Smooth muscle cell (in vitro differentiated cells): ENCODE data around the gene PIP5KL1. TPM values are rescaled to one million over a fixed set of nuclear protein-coding genes. Genes with fewer than 3 reads are reported as not detected.

ENCODE experiments used
- DNase-seq: peaks from one replicate; lab custom pipeline; 2025; ENCODE audit not compliant: unreplicated experiment; lab: John Stamatoyannopoulos, UW
- H2AFZ ChIP-seq: fragments of 200-600 bp; sonication (generic); 2 replicates; pipeline ENCODE4 v1.6.0; 2016; ENCODE audit warnings: antibody characterized with exemption, low read depth, mild to moderate bottlenecking
- H3F3A ChIP-seq: fragments of 200-600 bp; sonication (generic); 2 replicates; pipeline ENCODE4 v1.6.0; 2017; ENCODE audit warnings: antibody characterized with exemption, low read depth
- H3K27ac ChIP-seq: fragments of 200-600 bp; sonication (generic); 2 replicates; pipeline ENCODE4 v1.5.1; 2016; ENCODE audit warnings: low read depth, mild to moderate bottlenecking
- H3K27me3 ChIP-seq: fragments of 200-600 bp; sonication (generic); 2 replicates; pipeline ENCODE4 v1.6.1; 2016; ENCODE audit warnings: low read depth, mild to moderate bottlenecking
- H3K36me3 ChIP-seq: fragments of 200-600 bp; sonication (generic); 2 replicates; pipeline ENCODE4 v1.5.1; 2016; ENCODE audit warnings: low read depth
- H3K4me1 ChIP-seq: fragments of 200-600 bp; sonication (generic); 2 replicates; pipeline ENCODE4 v1.5.1; 2016; ENCODE audit warnings: low read depth
- H3K4me2 ChIP-seq: fragments of 200-600 bp; sonication (generic); 2 replicates; pipeline ENCODE4 v1.6.0; 2016; ENCODE audit warnings: mild to moderate bottlenecking
- H3K4me3 ChIP-seq: fragments of 200-600 bp; sonication (generic); 2 replicates; pipeline ENCODE4 v1.5.1; 2016; ENCODE audit warnings: mild to moderate bottlenecking
- H3K79me2 ChIP-seq: fragments of 200-600 bp; sonication (generic); 2 replicates; pipeline ENCODE4 v1.6.0; 2016; ENCODE audit warnings: low read depth, mild to moderate bottlenecking
- H3K9ac ChIP-seq: fragments of 200-600 bp; sonication (generic); 2 replicates; pipeline ENCODE4 v1.6.0; 2016; ENCODE audit warnings: low read depth
- H3K9me3 ChIP-seq: fragments of 200-600 bp; sonication (generic); replicated peaks from 2 replicates; pipeline ENCODE4 v1.5.1; 2016; ENCODE audit warnings: low read depth
- H4K20me1 ChIP-seq: fragments of 200-600 bp; sonication (generic); 2 replicates; pipeline ENCODE4 v1.6.0; 2016; ENCODE audit warnings: low read depth
- WGBS: methylation state at CpG from one replicate; pipeline ENCODE4 v1.1.7; 2016; ENCODE audit warnings: low lambda C conversion rate; 5-methylcytosine and 5-hydroxymethylcytosine counted together
- polyA plus RNA-seq: library from polyadenylated mRNA; unstranded; fragments of >200 nt; fragmentation: Nextera tagmentation; extraction: Ambion mirVana; gene quantifications from 2 replicates; pipeline ENCODE4 v1.2.1, GENCODE V29; 2016
- total RNA-seq: library from RNA; depleted of rRNA; stranded (reverse); fragments of >200 nt; gene quantifications from 2 replicates; pipeline ENCODE4 v1.2.3, GENCODE V29; 2014
- TF ChIP-seq, protein P1 (sequence below): fragments of 200-600 bp; sonication (generic); IDR thresholded peaks from 2 replicates; pipeline ENCODE4 v1.5.1; 2017; ENCODE audit warnings: borderline replicate concordance, mild to moderate bottlenecking, antibody characterized with exemption; ENCODE audit not compliant: insufficient read depth, poor library complexity, severe bottlenecking

PIP5KL1 gene
- total and polyA plus RNA-seq, 2 experiments from 2014 or later: 1.1 to 2.7 TPM

DNA sequence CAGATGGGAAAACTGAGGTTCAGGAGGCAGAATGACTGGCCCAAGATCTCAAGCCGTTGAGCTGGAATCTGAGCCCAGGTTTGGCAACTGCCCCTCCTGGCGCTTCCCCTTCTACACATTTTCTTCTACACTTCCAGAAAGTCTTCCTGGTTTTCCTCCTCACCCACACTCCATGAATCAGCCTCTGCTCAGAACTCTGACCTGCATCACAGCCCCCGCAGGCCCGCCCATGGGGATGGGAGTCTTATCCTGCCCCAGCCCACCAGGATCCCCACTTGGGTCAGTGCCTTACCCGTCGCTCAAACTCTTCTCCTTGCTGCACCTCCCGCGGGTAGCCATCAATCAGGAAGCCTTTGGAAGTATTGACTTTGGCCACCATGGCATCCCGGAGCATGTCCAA lies 59.0 kb downstream of the PIP5KL1 start:
- no peaks in the 10 kb centered on the region for H4K20me1 ChIP-seq
- no peak overlapping the region for H3K9ac ChIP-seq
- H3K4me2 ChIP-seq: no peak overlapping the region
- TF ChIP-seq, protein P1, sequence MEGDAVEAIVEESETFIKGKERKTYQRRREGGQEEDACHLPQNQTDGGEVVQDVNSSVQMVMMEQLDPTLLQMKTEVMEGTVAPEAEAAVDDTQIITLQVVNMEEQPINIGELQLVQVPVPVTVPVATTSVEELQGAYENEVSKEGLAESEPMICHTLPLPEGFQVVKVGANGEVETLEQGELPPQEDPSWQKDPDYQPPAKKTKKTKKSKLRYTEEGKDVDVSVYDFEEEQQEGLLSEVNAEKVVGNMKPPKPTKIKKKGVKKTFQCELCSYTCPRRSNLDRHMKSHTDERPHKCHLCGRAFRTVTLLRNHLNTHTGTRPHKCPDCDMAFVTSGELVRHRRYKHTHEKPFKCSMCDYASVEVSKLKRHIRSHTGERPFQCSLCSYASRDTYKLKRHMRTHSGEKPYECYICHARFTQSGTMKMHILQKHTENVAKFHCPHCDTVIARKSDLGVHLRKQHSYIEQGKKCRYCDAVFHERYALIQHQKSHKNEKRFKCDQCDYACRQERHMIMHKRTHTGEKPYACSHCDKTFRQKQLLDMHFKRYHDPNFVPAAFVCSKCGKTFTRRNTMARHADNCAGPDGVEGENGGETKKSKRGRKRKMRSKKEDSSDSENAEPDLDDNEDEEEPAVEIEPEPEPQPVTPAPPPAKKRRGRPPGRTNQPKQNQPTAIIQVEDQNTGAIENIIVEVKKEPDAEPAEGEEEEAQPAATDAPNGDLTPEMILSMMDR: no peak
- no peaks in the 10 kb centered on the region for H3K9me3 ChIP-seq
- H3K79me2 ChIP-seq: no peaks in the 10 kb centered on the region
- H3K4me3 ChIP-seq: no peak overlapping the region
- H3K36me3 ChIP-seq: no peaks in the 10 kb centered on the region
- no peaks in the 10 kb centered on the region for H3F3A ChIP-seq
- H2AFZ ChIP-seq: no peak overlapping the region
- WGBS: 89% methylated on average over 9 of the region's 9 CpGs
- no peak overlapping the region for H3K27ac ChIP-seq
- no peaks in the 10 kb centered on the region for H3K4me1 ChIP-seq
- no peaks in the 10 kb centered on the region for H3K27me3 ChIP-seq
- DNase-seq: no peak

DNA sequence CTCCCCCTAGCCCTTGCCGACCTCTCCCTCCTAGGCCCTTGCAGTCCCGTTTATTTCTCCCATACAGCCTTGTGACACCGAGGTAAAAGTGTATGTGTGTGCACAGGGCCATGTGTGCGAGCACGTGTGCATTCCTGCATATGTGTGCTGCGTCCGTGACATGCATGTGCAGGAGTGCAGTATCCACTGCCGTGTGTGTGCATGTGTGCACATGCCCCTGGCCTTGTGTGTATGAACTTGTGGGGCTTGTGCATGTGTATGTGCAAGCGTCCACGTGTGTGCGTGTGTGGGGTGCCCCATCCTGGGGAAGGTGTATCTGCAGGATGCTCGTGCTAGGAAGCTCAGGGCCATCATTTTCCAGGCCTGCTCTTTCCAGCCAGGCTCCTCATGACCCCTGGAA lies 59.7 kb downstream of the PIP5KL1 start:
- WGBS: 93% methylated on average over 12 of the region's 12 CpGs
- no peaks in the 10 kb centered on the region for H3K9me3 ChIP-seq
- no peak overlapping the region for H3K4me3 ChIP-seq
- H4K20me1 ChIP-seq: no peaks in the 10 kb centered on the region
- H3K36me3 ChIP-seq: no peaks in the 10 kb centered on the region
- no peak overlapping the region for H3K9ac ChIP-seq
- no peak overlapping the region for H3K27ac ChIP-seq
- H3F3A ChIP-seq: no peaks in the 10 kb centered on the region
- H3K4me1 ChIP-seq: no peaks in the 10 kb centered on the region
- H3K4me2 ChIP-seq: no peak overlapping the region
- no peaks in the 10 kb centered on the region for H3K27me3 ChIP-seq
- no peak for DNase-seq
- H3K79me2 ChIP-seq: no peaks in the 10 kb centered on the region
- TF ChIP-seq, protein P1: no peak
- H2AFZ ChIP-seq: no peak overlapping the region

Other genes starting within 250 kb of the PIP5KL1 start
- not detected in 2 replicates for gene CFAP157, start 223.8 kb downstream of the PIP5KL1 start, total RNA-seq
- gene CFAP157, start 223.8 kb downstream of the PIP5KL1 start, polyA plus RNA-seq: 0.33 and 0.41 TPM in 2 replicates
- 5.6 and 11.9 TPM in 2 replicates for gene PTRH1, start 215.1 kb downstream of the PIP5KL1 start, total RNA-seq
- gene PTRH1, start 215.1 kb downstream of the PIP5KL1 start, polyA plus RNA-seq: 33.8 and 34.7 TPM in 2 replicates
- not detected in 2 replicates for gene TTC16, start 214.7 kb downstream of the PIP5KL1 start, total RNA-seq
- gene TTC16, start 214.7 kb downstream of the PIP5KL1 start, polyA plus RNA-seq: 0.22 TPM in 1 of 2 replicates, not detected in the other
- gene TOR2A, start 195.5 kb downstream of the PIP5KL1 start, total RNA-seq: 6.5 and 7.3 TPM in 2 replicates
- gene TOR2A, start 195.5 kb downstream of the PIP5KL1 start, polyA plus RNA-seq: 11.5 and 12.3 TPM in 2 replicates
- gene SH2D3C, start 152.1 kb downstream of the PIP5KL1 start, total RNA-seq: 1.5 TPM in 1 of 2 replicates, not detected in the other
- gene SH2D3C, start 152.1 kb downstream of the PIP5KL1 start, polyA plus RNA-seq: 0.54 and 0.83 TPM in 2 replicates
- gene CDK9, start 144.7 kb downstream of the PIP5KL1 start, total RNA-seq: 38.2 and 48.0 TPM in 2 replicates
- gene CDK9, start 144.7 kb downstream of the PIP5KL1 start, polyA plus RNA-seq: 61.4 and 68.6 TPM in 2 replicates
- gene FPGS, start 127.9 kb downstream of the PIP5KL1 start, total RNA-seq: 9.2 and 12.9 TPM in 2 replicates
- 26.2 and 34.9 TPM in 2 replicates for gene FPGS, start 127.9 kb downstream of the PIP5KL1 start, polyA plus RNA-seq
- 11.1 and 12.6 TPM in 2 replicates for gene ENG, start 76.1 kb downstream of the PIP5KL1 start, total RNA-seq
- gene ENG, start 76.1 kb downstream of the PIP5KL1 start, polyA plus RNA-seq: 42.4 and 54.1 TPM in 2 replicates
- 22.2 and 52.4 TPM in 2 replicates for gene AK1, start 53.1 kb downstream of the PIP5KL1 start, total RNA-seq
- gene AK1, start 53.1 kb downstream of the PIP5KL1 start, polyA plus RNA-seq: 97.8 and 115 TPM in 2 replicates
- gene ST6GALNAC6, start 31.2 kb downstream of the PIP5KL1 start, total RNA-seq: 34.3 and 36.4 TPM in 2 replicates
- gene ST6GALNAC6, start 31.2 kb downstream of the PIP5KL1 start, polyA plus RNA-seq: 48.8 and 65.8 TPM in 2 replicates
- 5.3 and 22.5 TPM in 2 replicates for gene ST6GALNAC4, start 13.7 kb downstream of the PIP5KL1 start, total RNA-seq
- 12.1 and 13.6 TPM in 2 replicates for gene ST6GALNAC4, start 13.7 kb downstream of the PIP5KL1 start, polyA plus RNA-seq
- gene DPM2, start 7.1 kb upstream of the PIP5KL1 start, total RNA-seq: 23.6 and 26.0 TPM in 2 replicates
- 68.5 and 72.8 TPM in 2 replicates for gene DPM2, start 7.1 kb upstream of the PIP5KL1 start, polyA plus RNA-seq
- 9.2 and 21.2 TPM in 2 replicates for gene EEIG1, start 50.2 kb upstream of the PIP5KL1 start, total RNA-seq
- gene EEIG1, start 50.2 kb upstream of the PIP5KL1 start, polyA plus RNA-seq: 18.1 and 19.4 TPM in 2 replicates
- 3.8 and 5.2 TPM in 2 replicates for gene NAIF1, start 136.5 kb upstream of the PIP5KL1 start, total RNA-seq
- gene NAIF1, start 136.5 kb upstream of the PIP5KL1 start, polyA plus RNA-seq: 6.7 and 8.9 TPM in 2 replicates
- gene SLC25A25, start 137.5 kb upstream of the PIP5KL1 start, total RNA-seq: 15.7 and 20.6 TPM in 2 replicates
- gene SLC25A25, start 137.5 kb upstream of the PIP5KL1 start, polyA plus RNA-seq: 19.9 and 20.5 TPM in 2 replicates
- 20.7 and 31.5 TPM in 2 replicates for gene PTGES2, start 197.0 kb upstream of the PIP5KL1 start, total RNA-seq
- 78.6 and 102 TPM in 2 replicates for gene PTGES2, start 197.0 kb upstream of the PIP5KL1 start, polyA plus RNA-seq
- gene LCN2, start 218.7 kb upstream of the PIP5KL1 start, total RNA-seq: not detected in 2 replicates
- gene LCN2, start 218.7 kb upstream of the PIP5KL1 start, polyA plus RNA-seq: 0.38 TPM in 1 of 2 replicates, not detected in the other
- gene BBLN, start 229.5 kb upstream of the PIP5KL1 start, total RNA-seq: 209 and 229 TPM in 2 replicates
- 119 and 133 TPM in 2 replicates for gene BBLN, start 229.5 kb upstream of the PIP5KL1 start, polyA plus RNA-seq